ENCODE measurements around the gene CHAMP1.

CHAMP1 gene

DNA sequence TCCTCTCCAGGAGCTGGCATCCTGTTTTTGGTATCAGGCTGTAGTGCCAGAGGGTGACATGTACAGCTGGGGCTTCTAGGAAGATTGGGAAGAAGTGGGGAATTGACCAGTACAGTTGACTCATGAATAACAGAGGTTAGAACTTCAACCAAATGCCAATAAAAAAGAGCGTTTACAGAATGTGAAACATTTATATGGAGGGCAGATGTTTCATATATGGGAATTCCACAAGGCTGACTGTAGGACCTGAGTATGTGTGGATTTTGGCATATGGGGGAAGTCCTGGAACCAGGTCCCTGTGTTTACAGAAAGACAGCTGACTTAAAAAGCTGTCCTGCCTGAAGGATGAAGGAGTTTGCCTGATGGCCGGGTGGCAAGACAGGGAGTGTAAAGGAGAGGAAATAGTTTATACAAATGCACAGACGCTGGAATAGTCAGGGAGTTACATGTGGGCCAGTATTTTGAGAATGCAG is 5.2 kb downstream of the CHAMP1 start (continued):
- TF ChIP-seq ZBTB10 (tag by site-specific recombination; IDR thresholded peaks at IDR 0.05), result no peak

- no peak overlapping the region for H3K4me3 ChIP-seq (ENCODE audit: low read depth, low read length)
- no peak overlapping the region for H3K27ac ChIP-seq (ENCODE audit: extremely low read depth, low read depth, low read length)
- ChIA-PET POLR2A (no interaction called here), CTCF (no interaction called here)
- no peaks in the 10 kb centered on the region for H3K9me3 ChIP-seq (ENCODE audit: control insufficient read depth, insufficient read depth, low read depth, low read length)
- peaks cover 22 to 55% of the 10 kb centered on the region in 2 experiments for H3K36me3 ChIP-seq (ENCODE audit: control insufficient read depth in 2 of 2, insufficient read depth in 1 of 2, low read length in 2 of 2)
- no peaks in the 10 kb centered on the region for H3K4me1 ChIP-seq (ENCODE audit: control insufficient read depth, insufficient read depth, low read length)
- TF ChIP-seq, protein P1, sequence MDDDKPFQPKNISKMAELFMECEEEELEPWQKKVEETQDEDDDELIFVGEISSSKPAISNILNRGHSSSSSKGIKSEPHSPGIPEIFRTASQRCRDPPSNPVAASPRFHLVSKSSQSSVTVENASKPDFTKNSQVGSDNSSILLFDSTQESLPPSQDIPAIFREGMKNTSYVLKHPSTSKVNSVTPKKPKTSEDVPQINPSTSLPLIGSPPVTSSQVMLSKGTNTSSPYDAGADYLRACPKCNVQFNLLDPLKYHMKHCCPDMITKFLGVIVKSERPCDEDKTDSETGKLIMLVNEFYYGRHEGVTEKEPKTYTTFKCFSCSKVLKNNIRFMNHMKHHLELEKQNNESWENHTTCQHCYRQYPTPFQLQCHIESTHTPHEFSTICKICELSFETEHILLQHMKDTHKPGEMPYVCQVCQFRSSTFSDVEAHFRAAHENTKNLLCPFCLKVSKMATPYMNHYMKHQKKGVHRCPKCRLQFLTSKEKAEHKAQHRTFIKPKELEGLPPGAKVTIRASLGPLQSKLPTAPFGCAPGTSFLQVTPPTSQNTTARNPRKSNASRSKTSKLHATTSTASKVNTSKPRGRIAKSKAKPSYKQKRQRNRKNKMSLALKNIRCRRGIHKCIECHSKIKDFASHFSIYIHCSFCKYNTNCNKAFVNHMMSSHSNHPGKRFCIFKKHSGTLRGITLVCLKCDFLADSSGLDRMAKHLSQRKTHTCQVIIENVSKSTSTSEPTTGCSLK (tag by site-specific recombination; IDR thresholded peaks at IDR 0.05), result no peak
- TF ChIP-seq ZNF645 (tag by site-specific recombination; IDR thresholded peaks at IDR 0.05) (no peak), SP3 (tag by site-specific recombination; IDR thresholded peaks at IDR 0.05) (no peak)
Observed at GRCh38 chr13:114320065-114320464, 5.8 kb downstream of the CHAMP1 start.

DNA sequence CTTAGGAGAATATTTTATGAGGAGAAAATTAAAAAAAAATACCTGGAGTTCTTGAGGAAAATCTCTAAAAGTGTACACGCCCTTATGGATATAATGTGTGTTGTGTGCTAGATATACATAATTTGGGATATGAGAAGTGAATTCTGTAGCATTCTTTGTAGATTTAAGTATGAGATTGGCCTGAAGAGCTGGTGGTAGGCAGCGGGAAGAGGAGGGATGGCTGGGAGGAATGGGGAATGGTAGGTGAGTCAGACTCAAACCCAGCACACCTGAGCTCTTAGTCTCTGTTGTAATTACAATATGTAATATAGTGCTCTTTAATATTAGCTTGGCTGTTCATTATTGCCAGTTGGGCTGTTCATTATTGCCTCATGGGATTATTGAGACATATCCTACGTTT is 7.0 kb downstream of the CHAMP1 start:
- H3K36me3 ChIP-seq (ENCODE audit: control insufficient read depth in 2 of 2, insufficient read depth in 1 of 2, low read length in 2 of 2), result peaks cover 25 to 67% of the 10 kb centered on the region in 2 experiments
- no peak overlapping the region for H3K4me3 ChIP-seq (ENCODE audit: low read depth, low read length)
- ChIA-PET POLR2A (no interaction called here), CTCF (interaction anchor here (0.6 to 1.1 kb wide), 2 partner anchors 17 to 41 kb away, joined by 3 to 4 read pairs; no protein-coding TSS in a partner anchor)
- H3K9me3 ChIP-seq (ENCODE audit: control insufficient read depth, insufficient read depth, low read depth, low read length), result no peaks in the 10 kb centered on the region
- H3K4me1 ChIP-seq (ENCODE audit: control insufficient read depth, insufficient read depth, low read length), result no peaks in the 10 kb centered on the region
- H3K27ac ChIP-seq (ENCODE audit: extremely low read depth, low read depth, low read length), result no peak overlapping the region
- no peak for TF ChIP-seq ZNF114 (tag by site-specific recombination; IDR thresholded peaks at IDR 0.05)
- TF ChIP-seq, protein P2, sequence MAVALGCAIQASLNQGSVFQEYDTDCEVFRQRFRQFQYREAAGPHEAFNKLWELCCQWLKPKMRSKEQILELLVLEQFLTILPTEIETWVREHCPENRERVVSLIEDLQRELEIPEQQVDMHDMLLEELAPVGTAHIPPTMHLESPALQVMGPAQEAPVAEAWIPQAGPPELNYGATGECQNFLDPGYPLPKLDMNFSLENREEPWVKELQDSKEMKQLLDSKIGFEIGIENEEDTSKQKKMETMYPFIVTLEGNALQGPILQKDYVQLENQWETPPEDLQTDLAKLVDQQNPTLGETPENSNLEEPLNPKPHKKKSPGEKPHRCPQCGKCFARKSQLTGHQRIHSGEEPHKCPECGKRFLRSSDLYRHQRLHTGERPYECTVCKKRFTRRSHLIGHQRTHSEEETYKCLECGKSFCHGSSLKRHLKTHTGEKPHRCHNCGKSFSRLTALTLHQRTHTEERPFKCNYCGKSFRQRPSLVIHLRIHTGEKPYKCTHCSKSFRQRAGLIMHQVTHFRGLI (tag by site-specific recombination; IDR thresholded peaks at IDR 0.05), result no peak
- no peak for TF ChIP-seq ZNF266 (tag by site-specific recombination; IDR thresholded peaks at IDR 0.05; ENCODE audit: low read depth)
- TF ChIP-seq ZNF548 (tag by site-specific recombination; IDR thresholded peaks at IDR 0.05), result no peak
- TF ChIP-seq ZNF585B (tag by site-specific recombination; IDR thresholded peaks at IDR 0.05), result no peak
- TF ChIP-seq, protein P3, sequence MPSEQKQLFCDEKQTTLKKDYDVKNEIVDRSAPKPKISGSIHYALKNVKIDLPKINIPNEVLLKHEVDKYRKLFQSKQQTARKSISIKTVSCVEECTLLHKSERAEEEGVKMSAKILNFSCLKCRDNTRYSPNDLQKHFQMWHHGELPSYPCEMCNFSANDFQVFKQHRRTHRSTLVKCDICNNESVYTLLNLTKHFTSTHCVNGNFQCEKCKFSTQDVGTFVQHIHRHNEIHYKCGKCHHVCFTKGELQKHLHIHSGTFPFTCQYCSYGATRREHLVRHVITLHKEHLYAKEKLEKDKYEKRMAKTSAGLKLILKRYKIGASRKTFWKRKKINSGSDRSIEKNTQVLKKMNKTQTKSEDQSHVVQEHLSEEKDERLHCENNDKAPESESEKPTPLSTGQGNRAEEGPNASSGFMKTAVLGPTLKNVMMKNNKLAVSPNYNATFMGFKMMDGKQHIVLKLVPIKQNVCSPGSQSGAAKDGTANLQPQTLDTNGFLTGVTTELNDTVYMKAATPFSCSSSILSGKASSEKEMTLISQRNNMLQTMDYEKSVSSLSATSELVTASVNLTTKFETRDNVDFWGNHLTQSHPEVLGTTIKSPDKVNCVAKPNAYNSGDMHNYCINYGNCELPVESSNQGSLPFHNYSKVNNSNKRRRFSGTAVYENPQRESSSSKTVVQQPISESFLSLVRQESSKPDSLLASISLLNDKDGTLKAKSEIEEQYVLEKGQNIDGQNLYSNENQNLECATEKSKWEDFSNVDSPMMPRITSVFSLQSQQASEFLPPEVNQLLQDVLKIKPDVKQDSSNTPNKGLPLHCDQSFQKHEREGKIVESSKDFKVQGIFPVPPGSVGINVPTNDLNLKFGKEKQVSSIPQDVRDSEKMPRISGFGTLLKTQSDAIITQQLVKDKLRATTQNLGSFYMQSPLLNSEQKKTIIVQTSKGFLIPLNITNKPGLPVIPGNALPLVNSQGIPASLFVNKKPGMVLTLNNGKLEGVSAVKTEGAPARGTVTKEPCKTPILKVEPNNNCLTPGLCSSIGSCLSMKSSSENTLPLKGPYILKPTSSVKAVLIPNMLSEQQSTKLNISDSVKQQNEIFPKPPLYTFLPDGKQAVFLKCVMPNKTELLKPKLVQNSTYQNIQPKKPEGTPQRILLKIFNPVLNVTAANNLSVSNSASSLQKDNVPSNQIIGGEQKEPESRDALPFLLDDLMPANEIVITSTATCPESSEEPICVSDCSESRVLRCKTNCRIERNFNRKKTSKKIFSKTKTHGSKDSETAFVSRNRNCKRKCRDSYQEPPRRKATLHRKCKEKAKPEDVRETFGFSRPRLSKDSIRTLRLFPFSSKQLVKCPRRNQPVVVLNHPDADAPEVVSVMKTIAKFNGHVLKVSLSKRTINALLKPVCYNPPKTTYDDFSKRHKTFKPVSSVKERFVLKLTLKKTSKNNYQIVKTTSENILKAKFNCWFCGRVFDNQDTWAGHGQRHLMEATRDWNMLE (tag by site-specific recombination; conservative IDR thresholded peaks at IDR 0.05; ENCODE audit: low read depth), result no peak
- no peak for TF ChIP-seq ZBTB7A (tag by site-specific recombination; IDR thresholded peaks at IDR 0.05; ENCODE audit: low read depth)
- no peak for TF ChIP-seq CTCF (tag by site-specific recombination; IDR thresholded peaks at IDR 0.05)
- TF ChIP-seq, protein P4, sequence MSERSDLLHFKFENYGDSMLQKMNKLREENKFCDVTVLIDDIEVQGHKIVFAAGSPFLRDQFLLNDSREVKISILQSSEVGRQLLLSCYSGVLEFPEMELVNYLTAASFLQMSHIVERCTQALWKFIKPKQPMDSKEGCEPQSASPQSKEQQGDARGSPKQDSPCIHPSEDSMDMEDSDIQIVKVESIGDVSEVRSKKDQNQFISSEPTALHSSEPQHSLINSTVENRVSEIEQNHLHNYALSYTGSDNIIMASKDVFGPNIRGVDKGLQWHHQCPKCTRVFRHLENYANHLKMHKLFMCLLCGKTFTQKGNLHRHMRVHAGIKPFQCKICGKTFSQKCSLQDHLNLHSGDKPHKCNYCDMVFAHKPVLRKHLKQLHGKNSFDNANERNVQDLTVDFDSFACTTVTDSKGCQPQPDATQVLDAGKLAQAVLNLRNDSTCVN (tag by site-specific recombination; optimal IDR thresholded peaks at IDR 0.05), result no peak
- no peak for TF ChIP-seq ZNF558 (tag by site-specific recombination; IDR thresholded peaks at IDR 0.05)
- TF ChIP-seq HOXA7 (CRISPR knock-in tag; IDR thresholded peaks at IDR 0.05; ENCODE audit: borderline replicate concordance), result no peak
- TF ChIP-seq ZNF596 (tag by site-specific recombination; IDR thresholded peaks at IDR 0.05), result no peak
- TF ChIP-seq YY1 (tag by site-specific recombination; IDR thresholded peaks at IDR 0.05), result no peak
